Adrenal gland (tissue), 12 donors: ENCODE results near the gene SOAT2. TPM values are rescaled to one million over a fixed set of nuclear protein-coding genes. Genes with fewer than 3 reads are reported as not detected.
A peak's percentile ranks its signal among the peaks of the same experiment; 100 is the strongest.

Experiments
- DNase-seq, 7 donors: peaks; one replicate each; pipeline ENCODE4 v3.0.0-alpha.2; 2019 to 2020
- H3K27ac ChIP-seq, 5 donors: fragments of 200-600 bp; sonication (generic) in 4 of 5; 1 replicate in 3 of 5; 2 replicates in 2 of 5; pipeline versions ENCODE4 v1.5.1 to v1.8.0; 2016 to 2020; ENCODE audit warnings: mild to moderate bottlenecking in 1 of 5
- H3K27me3 ChIP-seq: fragments of 200-600 bp; 2 replicates; pipeline ENCODE4 v1.8.0; 2021
- H3K36me3 ChIP-seq, 2 donors: fragments of 200-600 bp; replicated peaks in 1 of 2; 1 replicate in 1 of 2; 2 replicates in 1 of 2; pipeline versions ENCODE4 v1.5.1 to v1.8.0; 2018 to 2022
- H3K4me1 ChIP-seq, 2 donors: fragments of 200-600 bp; replicated peaks in 1 of 2; 1 replicate in 1 of 2; 2 replicates in 1 of 2; pipeline versions ENCODE4 v1.5.1 to v1.8.0; 2018 to 2021
- H3K4me3 ChIP-seq, 4 donors: fragments of 200-600 bp; sonication (generic) in 3 of 4; one replicate each; pipeline ENCODE4 v1.5.1; 2016 to 2018
- H3K9me3 ChIP-seq, 3 donors: fragments of 200-600 bp; sonication (generic) in 1 of 3; replicated peaks in 1 of 3; 1 replicate in 2 of 3; 2 replicates in 1 of 3; pipeline versions ENCODE4 v1.5.1 to v1.8.0; 2016 to 2021
- CTCF ChIP-seq, 6 experiments: fragments of 450-650 bp in 4 of 6; fragments of 200-600 bp in 2 of 6; sonication (generic) in 1 of 6; IDR thresholded peaks; 1 replicate in 5 of 6; 2 replicates in 1 of 6; pipeline versions ENCODE4 v1.5.1 to v1.8.0; 2016 to 2021; ENCODE audit warnings: antibody characterized with exemption in 6 of 6, mild to moderate bottlenecking in 2 of 6, moderate library complexity in 1 of 6
- POLR2A ChIP-seq, 2 donors: fragments of 450-650 bp; IDR thresholded peaks; one replicate each; pipeline ENCODE4 v1.6.1; 2017; ENCODE audit warnings: antibody characterized with exemption in 2 of 2, mild to moderate bottlenecking in 2 of 2, moderate library complexity in 1 of 2
- WGBS, 4 donors: extraction: QIAGEN DNeasy Blood & Tissue Kit in 2 of 4; methylation state at CpG; one replicate each; pipeline versions ENCODE4 v1.1.5 to v1.1.7; 2013 to 2017; 5-methylcytosine and 5-hydroxymethylcytosine counted together
- intact Hi-C, 2 donors: fragments of 100-400 bp; cut with DNase I; formaldehyde crosslinking; loops; one replicate each; pipeline versions ENCODE4 v1.14.1 to v1.15.0; 2022 to 2023
- microRNA-seq, 3 donors: library from miRNA; unstranded; fragments of <30 nt; microRNA quantifications; one replicate each; pipeline ENCODE4, GENCODE V29; 2017 to 2020
- polyA plus RNA-seq, 3 donors: library from polyadenylated mRNA; stranded (reverse); fragments of 200-250 nt in 2 of 3; fragments of 350-450 nt in 1 of 3; fragmentation: Illumina TruSeq in 1 of 3; extraction: RNeasy Lipid Tissue Mini Kit (QIAGEN cat#74804) in 1 of 3; gene quantifications; one replicate each; pipeline ENCODE4 v1.2.3, GENCODE V29; 2013 to 2014
- small RNA-seq, 2 donors: library from RNA; depleted of rRNA; stranded (forward); fragments of <200 nt; gene quantifications; one replicate each; pipeline ENCODE3, GENCODE V24; 2016
- total RNA-seq, 9 donors: library from RNA; depleted of rRNA in 4 of 9; stranded (reverse); fragments of >200 nt in 4 of 9; fragments of 120-200 nt in 1 of 9; fragmentation: NEBNext Ultra II Directional in 1 of 9; extraction: Animal tissue kit (Norgen Biotek cat#: 25700) in 1 of 9; gene quantifications; one replicate each; pipeline versions ENCODE4 v1.1.0 to v1.2.4, GENCODE V29; 2013 to 2023
- donor health status: healthy with polysubstance abuse.
- donor health status: Bipolar disorder and iron deficiency.
- donor health status: DM: yes; HTN: yes; CAD: no.
- donor health status: DM: no; HTN: no; CAD: no.
- donor health status: DM: no; HTN: no; CAD: no.
- donor health status: DM: yes; HTN: yes; CAD: no.

SOAT2 gene
- total and polyA plus RNA-seq, 12 donors = 0.34 to 0.79 (median 0.48) TPM; not detected in 9

- Histone ChIP-seq H3K4me3 (no peak overlapping the region), H3K27me3 (no peaks in the 10 kb centered on the region), H3K36me3 (peaks cover 0 to 3% of the 10 kb centered on the region in 2 donors), H3K9me3 (no peaks in the 10 kb centered on the region), H3K4me1 (peaks cover 6 to 19% of the 10 kb centered on the region in 2 donors), H3K27ac (no peak overlapping the region)
- WGBS, 4 donors = 80 to 90% (median 83%) methylated on average over 9 to 10 of the region's 10 CpGs
- intact Hi-C loops = no loop called here
- DNase-seq = peak in 3 of 7 donors; percentile 12 to 41 (median 15)
- TF ChIP-seq CTCF (IDR thresholded peaks at IDR 0.05) (no peak), POLR2A (IDR thresholded peaks at IDR 0.05) (no peak)
These were observed 69.9 kb downstream of the SOAT2 start for GRCh38 chr12:53173085-53173715.

Small RNA genes within 50 kb of the gene (microRNA-seq; reads per million reads assigned to microRNA genes)
- gene MIR6757 = 0.89 to 3.8 (median 2.8) reads per million in 3 donors

Small RNA genes within 50 kb of the gene (small RNA-seq; reads per million reads assigned to genes)
- gene HIGD1AP1 (0 reads per million in 2 donors), gene MIR6757 (0 reads per million in 2 donors), gene RNU6-333P (0 reads per million in 2 donors)

Other genes starting within 250 kb of the SOAT2 start
- 100 to 1,000 TPM in 1 of 9 donors, 10 to 100 TPM in 8; 13.3 to 198 (median 70.3) TPM for gene KRT8, start 198.4 kb upstream of the SOAT2 start, total RNA-seq
- gene KRT8, start 198.4 kb upstream of the SOAT2 start, polyA plus RNA-seq = 100 to 1,000 TPM in 2 of 3 donors, 10 to 100 TPM in 1; 49.0 to 102 (median 102) TPM
- gene KRT18, start 154.4 kb upstream of the SOAT2 start, total RNA-seq = 100 to 1,000 TPM in 1 of 9 donors, 10 to 100 TPM in 8; 16.0 to 136 (median 36.3) TPM
- 100 to 1,000 TPM in 1 of 3 donors, 10 to 100 TPM in 2; 26.2 to 121 (median 43.9) TPM for gene KRT18, start 154.4 kb upstream of the SOAT2 start, polyA plus RNA-seq
- 100 to 1,000 TPM; 324 to 800 (median 571) TPM for gene EIF4B, start 97.0 kb upstream of the SOAT2 start, total RNA-seq
- gene EIF4B, start 97.0 kb upstream of the SOAT2 start, polyA plus RNA-seq = 100 to 1,000 TPM in 2 of 3 donors, 10 to 100 TPM in 1; 77.1 to 282 (median 138) TPM
- 100 to 1,000 TPM in 7 of 9 donors, 10 to 100 TPM in 2; 21.8 to 268 (median 171) TPM for gene TNS2, start 53.4 kb upstream of the SOAT2 start, total RNA-seq
- gene TNS2, start 53.4 kb upstream of the SOAT2 start, polyA plus RNA-seq = 1,000 to 10,000 TPM in 1 of 3 donors, 100 to 1,000 TPM in 1, 10 to 100 TPM in 1; 36.8 to 1,019 (median 396) TPM
- gene SPRYD3, start 24.1 kb upstream of the SOAT2 start, total RNA-seq = 10 to 100 TPM; 28.9 to 74.6 (median 45.0) TPM
- gene SPRYD3, start 24.1 kb upstream of the SOAT2 start, polyA plus RNA-seq = 10 to 100 TPM; 16.4 to 52.8 (median 29.0) TPM
- gene IGFBP6, start 5.8 kb upstream of the SOAT2 start, total RNA-seq = 100 to 1,000 TPM in 6 of 9 donors, 10 to 100 TPM in 3; 12.9 to 559 (median 131) TPM
- 100 to 1,000 TPM in 2 of 3 donors, 10 to 100 TPM in 1; 26.4 to 478 (median 337) TPM for gene IGFBP6, start 5.8 kb upstream of the SOAT2 start, polyA plus RNA-seq
- 10 to 100 TPM in 8 of 9 donors, 1 to 10 TPM in 1; 8.8 to 61.0 (median 20.9) TPM for gene ZNF740, start 77.2 kb downstream of the SOAT2 start, total RNA-seq
- gene ZNF740, start 77.2 kb downstream of the SOAT2 start, polyA plus RNA-seq = 10 to 100 TPM in 2 of 3 donors, 1 to 10 TPM in 1; 6.6 to 11.3 (median 11.3) TPM
- gene CSAD, start 77.4 kb downstream of the SOAT2 start, total RNA-seq = 10 to 100 TPM in 7 of 9 donors, 1 to 10 TPM in 2; 2.3 to 43.4 (median 19.8) TPM
- 100 to 1,000 TPM in 2 of 3 donors, 10 to 100 TPM in 1; 10.9 to 140 (median 100) TPM for gene CSAD, start 77.4 kb downstream of the SOAT2 start, polyA plus RNA-seq
- 1 to 10 TPM in 8 of 9 donors, under 1 TPM in 1; 0.33 to 7.4 (median 4.0) TPM for gene ITGB7, start 103.8 kb downstream of the SOAT2 start, total RNA-seq
- gene ITGB7, start 103.8 kb downstream of the SOAT2 start, polyA plus RNA-seq = 1 to 10 TPM in 2 of 3 donors, under 1 TPM in 1; 0.95 to 4.0 (median 3.5) TPM
- gene RARG, start 128.7 kb downstream of the SOAT2 start, total RNA-seq = 10 to 100 TPM in 8 of 9 donors, 1 to 10 TPM in 1; 3.8 to 36.4 (median 23.9) TPM
- 10 to 100 TPM in 2 of 3 donors, 1 to 10 TPM in 1; 9.2 to 36.2 (median 25.8) TPM for gene RARG, start 128.7 kb downstream of the SOAT2 start, polyA plus RNA-seq
- gene ESPL1, start 164.8 kb downstream of the SOAT2 start, total RNA-seq = 1 to 10 TPM in 6 of 9 donors, under 1 TPM in 3; 0.69 to 4.2 (median 1.4) TPM
- gene ESPL1, start 164.8 kb downstream of the SOAT2 start, polyA plus RNA-seq = under 1 TPM; 0.56 to 0.81 (median 0.79) TPM
- gene PFDN5, start 192.1 kb downstream of the SOAT2 start, total RNA-seq = 100 to 1,000 TPM; 501 to 976 (median 694) TPM
- gene PFDN5, start 192.1 kb downstream of the SOAT2 start, polyA plus RNA-seq = 1,000 to 10,000 TPM in 2 of 3 donors, 100 to 1,000 TPM in 1; 840 to 2,052 (median 2,012) TPM
- gene MYG1, start 196.2 kb downstream of the SOAT2 start, total RNA-seq = 10 to 100 TPM; 56.8 to 94.9 (median 70.2) TPM
- gene MYG1, start 196.2 kb downstream of the SOAT2 start, polyA plus RNA-seq = 100 to 1,000 TPM in 2 of 3 donors, 10 to 100 TPM in 1; 45.9 to 240 (median 220) TPM
- gene AAAS, start 218.1 kb downstream of the SOAT2 start, total RNA-seq = 100 to 1,000 TPM in 2 of 9 donors, 10 to 100 TPM in 7; 50.1 to 108 (median 74.1) TPM
- gene AAAS, start 218.1 kb downstream of the SOAT2 start, polyA plus RNA-seq = 100 to 1,000 TPM in 2 of 3 donors, 10 to 100 TPM in 1; 59.2 to 210 (median 172) TPM
- not detected for gene SP7, start 232.9 kb downstream of the SOAT2 start, total RNA-seq
- under 1 TPM in 1 of 3 donors, not detected in 2; 0.03 TPM for gene SP7, start 232.9 kb downstream of the SOAT2 start, polyA plus RNA-seq